ENCODE data around the gene ZNF22. TPM values are rescaled to one million over a fixed set of nuclear protein-coding genes. Genes with fewer than 3 reads are reported as not detected.

The ZNF22 gene
- total and polyA plus RNA-seq, 7 donors = 12.9 to 29.9 (median 18.3) TPM

GRCh38 chr10:45003432-45004000, 2.8 kb downstream of the ZNF22 start:
- no peak for TF ChIP-seq EP300 (IDR thresholded peaks at IDR 0.05)
- TF ChIP-seq POLR2A (IDR thresholded peaks at IDR 0.05) = no peak
- no peak for TF ChIP-seq CTCF (IDR thresholded peaks at IDR 0.05)
- TF ChIP-seq POLR2AphosphoS5 (IDR thresholded peaks at IDR 0.05) = no peak

DNA sequence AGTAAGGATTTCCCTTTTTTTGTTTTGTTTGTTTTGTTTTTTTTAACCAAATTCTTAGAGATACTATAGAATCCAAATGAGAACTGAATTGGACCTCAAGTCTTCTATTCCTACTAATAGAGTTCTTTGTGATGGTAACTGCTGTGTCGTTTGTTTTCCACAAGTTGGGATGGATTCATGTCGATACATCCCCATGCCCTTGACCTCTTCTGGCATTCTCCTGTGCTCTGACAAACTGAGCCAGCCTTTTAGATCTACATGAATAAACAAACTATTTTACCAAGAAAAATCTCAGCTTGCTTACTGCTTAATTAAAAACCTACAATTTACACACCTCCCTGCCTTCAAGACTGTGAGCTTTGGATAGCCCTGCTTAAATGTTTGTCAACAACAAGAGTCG, 3.9 kb downstream of the ZNF22 start:
- Histone ChIP-seq H3K4me1 (peaks cover 0 to 39% (median 23%) of the 10 kb centered on the region in 4 donors), H3K27ac (no peak overlapping the region), H3K9me3 (no peaks in the 10 kb centered on the region), H3K4me3 (no peak overlapping the region), H3K36me3 (peaks cover 0 to 23% (median 5%) of the 10 kb centered on the region in 4 donors), H3K27me3 (no peaks in the 10 kb centered on the region)
- DNase-seq = no peak
- intact Hi-C loops (cut with DNase I) = loop anchor here (5.0 to 10.0 kb wide), 3 partner anchors 460 to 1330 kb away; partner anchors contain the start of gene ZFAND4
- WGBS, 2 donors = 78 to 80% methylated on average over 3 of the region's 3 CpGs
- TF ChIP-seq EP300 (IDR thresholded peaks at IDR 0.05) (no peak), CTCF (IDR thresholded peaks at IDR 0.05) (no peak), POLR2AphosphoS5 (IDR thresholded peaks at IDR 0.05) (no peak), POLR2A (IDR thresholded peaks at IDR 0.05) (no peak)

More at GRCh38 chr10:45003432-45004000, 2.8 kb downstream of the ZNF22 start:
- Histone ChIP-seq H3K9me3 (no peaks in the 10 kb centered on the region), H3K27me3 (no peaks in the 10 kb centered on the region), H3K27ac (no peak overlapping the region), H3K4me1 (peaks cover 0 to 41% (median 23%) of the 10 kb centered on the region in 4 donors), H3K4me3 (no peak overlapping the region), H3K36me3 (peaks cover 0 to 23% (median 5%) of the 10 kb centered on the region in 4 donors)
- 85 to 96% methylated on average over 10 of the region's 10 CpGs for WGBS, 2 donors
- DNase-seq = no peak
- intact Hi-C loops (cut with DNase I) = loop anchor here (10.0 kb wide), 2 partner anchors 461 to 1329 kb away; no protein-coding TSS in a partner anchor

GRCh38 chr10:45005284-45005683, 4.6 kb downstream of the ZNF22 start:
- no peak overlapping the region for H3K27ac ChIP-seq
- peaks cover 0 to 23% (median 5%) of the 10 kb centered on the region in 4 donors for H3K36me3 ChIP-seq
- no peak overlapping the region for H3K4me3 ChIP-seq
- 80 to 91% methylated on average over 1 of the region's 1 CpG for WGBS, 2 donors
- TF ChIP-seq POLR2A (IDR thresholded peaks at IDR 0.05) (no peak), CTCF (IDR thresholded peaks at IDR 0.05) (no peak)
- H3K9me3 ChIP-seq = no peaks in the 10 kb centered on the region
- H3K27me3 ChIP-seq = no peaks in the 10 kb centered on the region
- no peak for DNase-seq
- peaks cover 0 to 33% (median 18%) of the 10 kb centered on the region in 4 donors for H3K4me1 ChIP-seq
- intact Hi-C loops (cut with DNase I) = loop anchor here (5.0 to 10.0 kb wide), 3 partner anchors 460 to 1330 kb away; partner anchors contain the start of gene ZFAND4

- H3K4me1 ChIP-seq = peaks cover 0 to 29% (median 15%) of the 10 kb centered on the region in 4 donors
- no peak overlapping the region for H3K27ac ChIP-seq
- intact Hi-C loops (cut with DNase I) = loop anchor here (5.0 to 10.0 kb wide), 3 partner anchors 458 to 1332 kb away; partner anchors contain the start of gene ZFAND4
- no peak for DNase-seq
- H3K27me3 ChIP-seq = no peaks in the 10 kb centered on the region
- TF ChIP-seq POLR2AphosphoS5 (IDR thresholded peaks at IDR 0.05) (no peak), CTCF (IDR thresholded peaks at IDR 0.05) (no peak), EP300 (IDR thresholded peaks at IDR 0.05) (no peak), POLR2A (IDR thresholded peaks at IDR 0.05) (no peak)
- H3K9me3 ChIP-seq = no peaks in the 10 kb centered on the region
- no peak overlapping the region for H3K4me3 ChIP-seq
- 94 to 95% methylated on average over 3 of the region's 3 CpGs for WGBS, 2 donors
- peaks cover 0 to 23% (median 5%) of the 10 kb centered on the region in 4 donors for H3K36me3 ChIP-seq
Observed at GRCh38 chr10:45006276-45007030, 5.7 kb downstream of the ZNF22 start.
